Adipocyte (in vitro differentiated cells): ENCODE data around the gene FAM120AOS.
A peak's percentile ranks its signal among the peaks of the same experiment; 100 is the strongest.

Experiments used
- DNase-seq: peaks from one replicate; pipeline ENCODE4 v3.0.0-alpha.2; 2015; ENCODE audit warnings: low read depth
- H3K27me3 ChIP-seq: replicated peaks from 2 replicates; pipeline ENCODE4 v1.7.0; 2013; ENCODE audit warnings: mild to moderate bottlenecking, low read length, moderate library complexity; ENCODE audit not compliant: control insufficient read depth, insufficient read depth
- H3K36me3 ChIP-seq: 2 replicates; pipeline ENCODE4 v1.7.0; 2013; ENCODE audit warnings: low read length, mild to moderate bottlenecking, moderate library complexity; ENCODE audit not compliant: control insufficient read depth, insufficient read depth, severe bottlenecking
- H3K4me1 ChIP-seq: 2 replicates; pipeline ENCODE4 v1.7.0; 2013; ENCODE audit warnings: mild to moderate bottlenecking, low read length, moderate library complexity; ENCODE audit not compliant: control insufficient read depth, insufficient read depth
- H3K4me3 ChIP-seq: 2 replicates; pipeline ENCODE4 v1.7.0; 2013; ENCODE audit warnings: mild to moderate bottlenecking, low read length, moderate library complexity
- H3K9ac ChIP-seq: 2 replicates; pipeline ENCODE4 v1.7.0; 2013; ENCODE audit warnings: mild to moderate bottlenecking, low read length, moderate library complexity
- H3K9me3 ChIP-seq: 2 replicates; pipeline ENCODE4 v1.7.0; 2013; ENCODE audit warnings: mild to moderate bottlenecking, low read length, moderate library complexity; ENCODE audit not compliant: control insufficient read depth

The FAM120AOS gene

DNA sequence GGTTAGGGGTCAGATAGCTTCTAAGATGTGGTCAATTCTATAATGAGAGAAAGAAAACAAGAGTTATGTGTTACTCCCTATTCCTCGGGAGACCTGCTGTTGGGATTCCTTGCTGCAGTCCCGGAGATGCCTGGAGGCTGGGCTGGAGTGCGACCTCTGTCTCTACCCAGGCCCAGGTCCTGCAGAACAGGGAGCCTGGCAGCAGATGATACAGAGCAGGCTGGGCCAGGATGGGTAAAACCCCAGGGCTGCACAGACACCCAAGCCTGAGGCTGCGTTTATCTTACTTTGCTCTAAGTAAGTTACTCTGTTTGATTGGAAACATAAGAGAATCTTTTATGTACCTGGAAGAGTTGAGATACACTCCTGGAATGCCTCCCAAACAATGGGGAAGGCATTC is 26.9 kb upstream of the FAM120AOS start:
- Histone ChIP-seq H3K27me3 (no peaks in the 10 kb centered on the region), H3K4me1 (peaks cover 23% of the 10 kb centered on the region), H3K4me3 (peak overlapping the region; percentile 42), H3K9ac (no peak overlapping the region), H3K36me3 (peaks cover 16% of the 10 kb centered on the region), H3K9me3 (no peaks in the 10 kb centered on the region)
- no peak for DNase-seq

DNA sequence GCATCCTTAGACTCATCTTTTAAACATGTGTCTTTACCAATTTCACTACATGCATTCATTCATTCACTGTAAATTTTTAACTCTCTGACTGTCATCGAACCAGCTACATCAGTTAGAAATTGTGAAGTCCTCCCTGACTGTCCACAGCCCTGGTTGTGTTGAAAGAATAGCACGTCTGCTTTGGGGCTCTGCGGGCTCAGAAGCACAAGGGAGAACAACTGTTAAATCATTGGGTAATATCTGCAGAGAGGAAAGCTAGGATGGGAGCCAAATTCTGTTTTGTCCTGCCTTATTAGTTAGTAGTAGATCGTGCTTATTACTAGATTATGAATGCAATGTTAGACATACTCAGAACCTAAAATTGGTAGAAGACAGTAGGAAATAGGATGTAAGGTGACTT is 26.3 kb upstream of the FAM120AOS start:
- Histone ChIP-seq H3K9ac (no peak overlapping the region), H3K27me3 (no peaks in the 10 kb centered on the region), H3K4me1 (peaks cover 23% of the 10 kb centered on the region), H3K9me3 (no peaks in the 10 kb centered on the region), H3K4me3 (peak overlapping the region; percentile 42), H3K36me3 (peaks cover 13% of the 10 kb centered on the region)
- DNase-seq = no peak

DNA sequence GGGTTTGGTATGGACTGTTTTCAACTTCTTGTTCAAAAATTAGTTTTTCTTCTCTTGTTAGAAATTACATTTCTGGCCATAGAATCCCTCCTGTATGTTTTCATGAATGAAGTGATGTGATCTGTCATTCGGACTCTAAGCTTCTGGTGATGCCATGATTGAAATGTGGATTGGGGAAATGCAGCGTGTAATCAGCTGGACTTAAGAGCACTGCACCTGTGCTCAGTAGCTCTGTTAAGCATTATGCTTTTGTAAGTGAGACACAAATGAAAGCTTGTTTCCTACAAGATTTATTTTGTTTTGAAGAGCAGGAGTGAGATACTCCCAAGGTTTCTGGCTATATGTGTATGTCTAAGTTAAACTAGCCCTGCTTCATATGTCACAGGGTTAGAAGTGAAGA is 24.0 kb upstream of the FAM120AOS start:
- H3K9me3 ChIP-seq = no peaks in the 10 kb centered on the region
- H3K4me3 ChIP-seq = no peak overlapping the region
- no peaks in the 10 kb centered on the region for H3K27me3 ChIP-seq
- no peak for DNase-seq
- no peak overlapping the region for H3K9ac ChIP-seq
- H3K36me3 ChIP-seq = peaks cover 9% of the 10 kb centered on the region
- peaks cover 37% of the 10 kb centered on the region for H3K4me1 ChIP-seq

DNA sequence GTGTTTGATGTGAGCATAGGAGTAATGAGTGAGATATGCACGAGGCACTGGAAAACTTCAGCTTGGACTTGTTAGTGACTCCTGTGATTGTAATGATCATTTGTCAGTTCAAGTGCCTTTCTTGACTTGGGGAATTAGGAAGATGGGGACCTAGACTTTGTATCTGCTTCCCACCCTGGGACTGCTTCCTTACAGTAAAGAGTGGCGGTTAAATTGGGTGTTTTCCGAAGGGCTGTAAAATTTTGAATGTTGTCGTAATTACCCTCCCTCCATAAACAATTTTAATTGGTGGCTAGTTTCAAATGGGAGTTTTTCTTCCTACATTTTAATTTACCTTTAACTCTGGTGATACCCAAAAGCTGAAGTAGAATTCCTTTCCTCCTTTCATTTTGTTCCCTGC is 23.5 kb upstream of the FAM120AOS start:
- no peak overlapping the region for H3K4me3 ChIP-seq
- peaks cover 12% of the 10 kb centered on the region for H3K36me3 ChIP-seq
- H3K4me1 ChIP-seq = peaks cover 37% of the 10 kb centered on the region
- no peaks in the 10 kb centered on the region for H3K27me3 ChIP-seq
- H3K9ac ChIP-seq = no peak overlapping the region
- DNase-seq = no peak
- H3K9me3 ChIP-seq = no peaks in the 10 kb centered on the region

DNA sequence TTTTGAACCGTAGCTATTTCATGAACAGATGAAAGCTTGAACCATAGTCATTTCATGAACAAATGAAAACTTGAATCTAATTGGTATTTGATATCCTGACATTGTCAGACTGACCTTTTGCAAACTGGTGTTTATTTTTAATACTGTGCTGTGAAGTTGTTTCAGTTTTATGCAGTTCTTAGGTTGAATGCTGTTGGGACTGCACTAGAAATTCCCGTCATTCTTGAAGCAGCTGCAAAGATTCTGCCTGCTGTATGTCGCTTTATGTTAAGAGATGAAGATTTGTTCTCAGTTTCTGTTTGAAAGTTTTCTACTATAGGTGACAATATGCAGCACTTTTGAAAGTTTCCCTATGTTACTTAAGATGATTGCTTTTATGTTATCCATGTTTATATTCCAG is 22.5 kb upstream of the FAM120AOS start:
- H3K27me3 ChIP-seq = no peaks in the 10 kb centered on the region
- DNase-seq = peak; percentile 30
- H3K9me3 ChIP-seq = no peaks in the 10 kb centered on the region
- no peak overlapping the region for H3K4me3 ChIP-seq
- H3K4me1 ChIP-seq = peaks cover 45% of the 10 kb centered on the region
- peaks cover 12% of the 10 kb centered on the region for H3K36me3 ChIP-seq
- no peak overlapping the region for H3K9ac ChIP-seq

DNA sequence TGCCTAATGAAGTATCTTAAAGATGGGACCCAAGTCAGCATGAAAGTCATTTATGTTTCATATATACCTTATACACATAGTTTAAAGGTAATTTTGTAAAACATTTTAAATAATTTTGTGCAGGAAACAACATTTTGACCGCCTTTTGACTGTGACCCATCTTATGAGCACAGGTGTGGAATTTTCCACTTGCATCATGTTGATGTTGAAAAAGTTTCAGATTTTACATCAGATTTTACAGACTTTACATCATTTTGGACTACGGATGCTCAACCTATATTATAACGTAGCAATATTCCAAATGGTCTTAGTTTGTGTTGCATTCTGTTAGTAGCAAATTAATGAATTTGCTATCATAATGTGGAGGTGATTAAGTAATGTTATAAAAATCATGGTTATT is 21.7 kb upstream of the FAM120AOS start:
- peaks cover 44% of the 10 kb centered on the region for H3K4me1 ChIP-seq
- no peak overlapping the region for H3K9ac ChIP-seq
- H3K27me3 ChIP-seq = no peaks in the 10 kb centered on the region
- H3K4me3 ChIP-seq = no peak overlapping the region
- DNase-seq = no peak
- H3K9me3 ChIP-seq = no peaks in the 10 kb centered on the region
- peaks cover 12% of the 10 kb centered on the region for H3K36me3 ChIP-seq

DNA sequence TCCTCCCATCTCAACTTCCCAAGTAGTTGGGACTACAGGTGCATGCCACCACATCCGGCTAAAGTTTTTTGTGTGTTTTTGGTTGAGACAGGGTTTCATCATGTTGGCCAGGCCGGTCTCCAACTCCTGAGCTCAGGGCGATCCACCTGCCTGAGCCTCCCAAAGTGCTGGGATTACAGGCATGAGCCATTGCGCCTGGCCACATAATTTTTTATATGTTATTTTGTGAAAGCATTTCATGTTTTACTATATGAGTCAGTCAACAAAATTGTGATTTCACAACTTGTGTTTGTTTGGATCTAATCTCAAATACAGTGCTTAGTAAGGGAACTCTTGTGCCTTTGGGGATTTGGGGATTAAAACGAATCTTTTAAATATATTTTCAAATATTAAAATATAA is 20.0 kb upstream of the FAM120AOS start:
- H3K9me3 ChIP-seq = no peaks in the 10 kb centered on the region
- no peak overlapping the region for H3K4me3 ChIP-seq
- DNase-seq = peak; percentile 82
- no peaks in the 10 kb centered on the region for H3K27me3 ChIP-seq
- H3K9ac ChIP-seq = no peak overlapping the region
- H3K36me3 ChIP-seq = peaks cover 12% of the 10 kb centered on the region
- peaks cover 51% of the 10 kb centered on the region for H3K4me1 ChIP-seq

DNA sequence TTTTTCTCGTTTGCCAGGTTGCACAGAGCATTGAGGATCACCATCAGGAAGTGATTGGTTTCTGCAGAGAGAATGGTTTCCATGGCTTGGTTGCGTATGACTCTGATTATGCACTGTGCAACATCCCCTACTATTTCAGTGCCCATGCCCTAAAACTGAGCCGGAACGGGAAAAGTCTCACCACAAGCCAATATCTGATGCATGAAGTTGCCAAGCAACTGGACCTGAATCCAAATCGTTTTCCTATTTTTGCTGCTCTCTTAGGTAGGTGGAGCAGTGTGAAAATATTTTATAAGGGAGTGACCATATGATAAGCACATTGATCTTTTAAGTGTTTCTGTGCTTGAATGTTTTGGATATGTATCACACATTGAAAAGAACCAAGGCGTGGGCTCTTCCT is 17.7 kb upstream of the FAM120AOS start:
- Histone ChIP-seq H3K4me1 (peaks cover 53% of the 10 kb centered on the region), H3K9ac (no peak overlapping the region), H3K27me3 (no peaks in the 10 kb centered on the region), H3K4me3 (no peak overlapping the region), H3K9me3 (no peaks in the 10 kb centered on the region), H3K36me3 (peaks cover 7% of the 10 kb centered on the region)
- no peak for DNase-seq

DNA sequence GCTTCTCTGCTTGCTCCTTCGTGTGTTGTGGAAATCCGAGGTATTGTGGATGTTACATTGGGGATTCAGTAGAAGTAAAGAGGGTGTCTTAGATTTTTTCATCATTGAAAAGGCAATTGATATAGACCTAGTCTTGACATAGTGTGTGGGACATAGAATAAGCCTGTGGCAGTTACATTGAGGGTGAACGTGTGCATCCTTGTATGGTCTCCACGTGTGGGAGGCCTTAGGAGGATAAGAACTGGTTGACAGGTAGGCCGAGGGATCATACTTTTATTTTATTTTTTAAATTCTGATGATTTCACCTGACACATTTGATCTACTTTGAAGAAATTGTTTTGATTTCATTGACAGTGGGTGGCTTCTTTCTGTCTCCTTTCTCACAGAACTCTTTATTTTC is 17.0 kb upstream of the FAM120AOS start:
- peaks cover 4% of the 10 kb centered on the region for H3K36me3 ChIP-seq
- DNase-seq = no peak
- no peak overlapping the region for H3K9ac ChIP-seq

DNA sequence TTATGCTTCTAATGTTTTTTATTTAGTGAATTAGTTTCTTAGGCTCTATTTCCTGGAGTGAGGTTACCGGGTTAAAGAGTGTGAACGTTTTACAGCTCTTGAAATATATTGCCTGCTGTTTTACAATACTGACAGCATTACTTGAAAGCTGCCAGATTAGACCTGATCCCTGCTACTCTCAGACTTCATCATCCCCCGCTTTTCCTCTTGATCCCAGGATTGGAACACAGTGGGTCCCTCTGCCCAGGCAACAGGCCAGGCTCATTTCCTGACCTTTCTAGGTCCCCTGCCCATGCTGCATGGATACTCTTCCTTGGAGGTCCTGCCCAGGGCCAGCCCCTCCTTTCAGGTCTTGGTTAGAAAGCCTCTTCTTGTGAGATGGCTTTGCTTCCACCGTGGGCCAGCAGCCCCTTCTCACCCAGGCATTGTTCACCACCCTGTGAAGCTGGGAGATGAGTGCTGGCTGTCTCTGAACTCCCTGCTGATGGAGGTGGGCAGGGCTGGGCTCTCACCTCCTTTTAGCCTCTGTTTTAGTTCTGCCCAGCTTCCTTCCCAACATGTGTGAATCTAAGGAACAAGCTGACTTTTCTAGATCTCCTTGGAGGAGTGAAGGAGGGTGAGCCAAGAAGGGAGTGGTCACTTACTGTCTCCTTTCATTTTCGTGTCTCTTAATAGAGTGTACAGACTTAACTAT is 15.5 kb upstream of the FAM120AOS start:
- H3K4me1 ChIP-seq = peaks cover 44% of the 10 kb centered on the region
- H3K9ac ChIP-seq = peak overlapping the region; percentile 50
- no peaks in the 10 kb centered on the region for H3K27me3 ChIP-seq
- no peaks in the 10 kb centered on the region for H3K9me3 ChIP-seq
- H3K4me3 ChIP-seq = peak overlapping the region; percentile 64
- DNase-seq = peak; percentile 61
- H3K36me3 ChIP-seq = peaks cover 4% of the 10 kb centered on the region

More for the DNA sequence above, 17.0 kb upstream of the FAM120AOS start:
- peaks cover 47% of the 10 kb centered on the region for H3K4me1 ChIP-seq
- no peaks in the 10 kb centered on the region for H3K27me3 ChIP-seq
- H3K4me3 ChIP-seq = no peak overlapping the region
- H3K9me3 ChIP-seq = no peaks in the 10 kb centered on the region

DNA sequence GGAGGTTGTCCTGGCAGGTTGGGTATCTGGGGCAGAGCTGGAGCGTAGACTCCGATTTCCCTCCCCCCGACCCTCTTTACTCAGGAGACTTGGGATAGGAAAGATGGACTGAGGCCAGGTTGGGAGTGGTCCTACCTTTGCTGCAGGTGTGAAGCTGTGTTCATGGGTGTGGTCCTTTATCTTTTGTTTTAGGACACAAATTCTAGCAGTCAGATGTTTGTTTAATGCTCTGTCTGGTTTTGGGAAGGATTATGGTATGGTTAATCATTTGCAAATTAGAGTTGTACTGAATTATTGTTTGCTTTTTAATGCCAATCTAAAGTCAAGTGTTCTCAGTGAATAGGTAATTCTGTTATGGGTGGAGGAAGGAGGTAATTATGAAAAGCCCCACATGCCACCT is 14.1 kb upstream of the FAM120AOS start:
- H3K9me3 ChIP-seq = no peaks in the 10 kb centered on the region
- DNase-seq = no peak
- peaks cover 4% of the 10 kb centered on the region for H3K36me3 ChIP-seq
- no peaks in the 10 kb centered on the region for H3K27me3 ChIP-seq
- no peak overlapping the region for H3K9ac ChIP-seq
- no peak overlapping the region for H3K4me3 ChIP-seq
- peaks cover 33% of the 10 kb centered on the region for H3K4me1 ChIP-seq

DNA sequence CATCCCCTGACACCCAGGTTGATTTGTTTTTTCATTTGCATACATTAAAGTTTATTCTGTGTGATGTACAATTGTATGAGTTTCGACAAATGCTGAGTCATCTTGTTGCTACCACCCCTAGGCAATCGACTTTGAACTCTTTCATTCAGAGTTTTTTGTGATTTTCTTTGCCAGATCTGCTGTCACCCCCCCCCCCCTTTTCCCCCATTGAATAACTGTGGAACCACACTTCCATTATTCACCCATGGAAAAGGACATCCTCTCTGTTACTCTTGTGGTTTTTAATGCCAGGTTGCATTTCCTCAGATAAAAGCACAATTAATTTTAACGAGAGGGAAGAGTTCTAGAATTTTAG is 13.7 kb upstream of the FAM120AOS start:
- no peak for DNase-seq
- H3K27me3 ChIP-seq = no peaks in the 10 kb centered on the region
- H3K9me3 ChIP-seq = no peaks in the 10 kb centered on the region
- no peaks in the 10 kb centered on the region for H3K36me3 ChIP-seq
- H3K4me1 ChIP-seq = peaks cover 35% of the 10 kb centered on the region
- H3K9ac ChIP-seq = no peak overlapping the region
- no peak overlapping the region for H3K4me3 ChIP-seq
